Calu3 (cell line): ENCODE results near the gene SEMA3F. TPM values are rescaled to one million over a fixed set of nuclear protein-coding genes. Genes with fewer than 3 reads are reported as not detected.

ENCODE experiments used
- BruUV-seq: library from RNA; stranded (reverse); fragments of 400-500 nt; replicated peaks from 2 replicates; lab custom pipeline; 2021; lab: Mats Ljungman, UMichigan
- CTCF ChIA-PET: fragments of 300-600 bp; sonication (Branson Sonifier 250); formaldehyde crosslinking; loops from one replicate; lab custom pipeline; 2022; ENCODE audit warnings: antibody characterized with exemption; lab: Charles Lee
- DNase-seq: peaks from one replicate; pipeline ENCODE4 v3.0.0; 2022
- H3K27ac Mint-ChIP-seq: one replicate; pipeline ENCODE4 v1.8.0; 2022; ENCODE audit warnings: mixed read lengths; ENCODE audit not compliant: unreplicated experiment
- H3K27me3 Mint-ChIP-seq: one replicate; pipeline ENCODE4 v1.8.0; 2022; ENCODE audit warnings: mixed read lengths; ENCODE audit not compliant: unreplicated experiment
- H3K36me3 Mint-ChIP-seq: one replicate; pipeline ENCODE4 v1.8.0; 2022; ENCODE audit warnings: mild to moderate bottlenecking, moderate library complexity, mixed read lengths; ENCODE audit not compliant: insufficient read depth, unreplicated experiment
- H3K4me1 Mint-ChIP-seq: one replicate; pipeline ENCODE4 v1.8.0; 2022; ENCODE audit warnings: mild to moderate bottlenecking, low read depth, mixed read lengths; ENCODE audit not compliant: unreplicated experiment
- H3K4me3 Mint-ChIP-seq: one replicate; pipeline ENCODE4 v1.8.0; 2022; ENCODE audit warnings: mild to moderate bottlenecking, low read depth, moderate library complexity, mixed read lengths; ENCODE audit not compliant: unreplicated experiment
- H3K9me3 Mint-ChIP-seq: one replicate; pipeline ENCODE4 v1.8.0; 2022; ENCODE audit warnings: low read depth, mixed read lengths; ENCODE audit not compliant: unreplicated experiment
- CTCF ChIP-seq: fragments of 200-600 bp; IDR thresholded peaks from one replicate; pipeline ENCODE4 v1.8.0; 2022; ENCODE audit warnings: antibody characterized with exemption; ENCODE audit not compliant: unreplicated experiment
- intact Hi-C: fragments of 100-400 bp; cut with micrococcal nuclease; formaldehyde crosslinking; loops from one replicate; pipeline ENCODE4 v1.10.0; 2022; ENCODE audit not compliant: unreplicated experiment
- total RNA-seq: library from RNA; stranded (reverse); gene quantifications from 2 replicates; pipeline ENCODE4 v1.2.3, GENCODE V29; 2022

The SEMA3F gene
- total RNA-seq, 1 experiment from 2014 or later: 1.7 TPM

- Mint-ChIP-seq H3K9me3 (no peaks in the 10 kb centered on the region), H3K27ac (no peak overlapping the region), H3K4me3 (no peak overlapping the region), H3K4me1 (no peaks in the 10 kb centered on the region), H3K36me3 (no peaks in the 10 kb centered on the region), H3K27me3 (no peaks in the 10 kb centered on the region)
- BruUV-seq: no TSS peak
- DNase-seq: no peak
- intact Hi-C loops: loop anchor here (1.0 kb wide), 1 partner anchor 69 kb away; no protein-coding TSS in a partner anchor
- TF ChIP-seq CTCF: no peak
- CTCF ChIA-PET: interaction anchor here (0.6 to 1.2 kb wide), 6 partner anchors 27 to 325 kb away, joined by 4 to 6 read pairs (median 5); no protein-coding TSS in a partner anchor
Observed at GRCh38 chr3:50189989-50190388, 34.9 kb downstream of the SEMA3F start.

- H3K9me3 Mint-ChIP-seq: no peaks in the 10 kb centered on the region
- no peak for TF ChIP-seq CTCF
- intact Hi-C loops: no loop called here
- H3K27me3 Mint-ChIP-seq: peaks cover 3% of the 10 kb centered on the region
- CTCF ChIA-PET: interaction anchor here (0.7 to 1.1 kb wide), 3 partner anchors 35 to 151 kb away, joined by 5 to 6 read pairs (median 5); no protein-coding TSS in a partner anchor
- H3K4me3 Mint-ChIP-seq: no peak within 1 kb of the TSS
- DNase-seq: no peak
- BruUV-seq: no TSS peak
- no peaks in the 10 kb centered on the region for H3K36me3 Mint-ChIP-seq
- H3K4me1 Mint-ChIP-seq: no peaks in the 10 kb centered on the region
- H3K27ac Mint-ChIP-seq: no peak within 1 kb of the TSS
Observed at GRCh38 chr3:50190936-50191660, 36.0 kb downstream of the SEMA3F start, which contains the start of gene GNAT1. Gene GNAT1 (plus strand): TSS chr3:50191610. CDS start chr3:50191726, 116 bp downstream.

- TF ChIP-seq CTCF: no peak
- H3K27me3 Mint-ChIP-seq: peaks cover 13% of the 10 kb centered on the region
- H3K27ac Mint-ChIP-seq: no peak overlapping the region
- intact Hi-C loops: loop anchor here (1.0 kb wide), 2 partner anchors 34 to 81 kb away; no protein-coding TSS in a partner anchor
- H3K4me1 Mint-ChIP-seq: no peaks in the 10 kb centered on the region
- BruUV-seq: no TSS peak
- no peaks in the 10 kb centered on the region for H3K36me3 Mint-ChIP-seq
- no peak for DNase-seq
- H3K4me3 Mint-ChIP-seq: no peak overlapping the region
- no peaks in the 10 kb centered on the region for H3K9me3 Mint-ChIP-seq
- CTCF ChIA-PET: interaction anchor here (0.6 to 1.3 kb wide), 4 partner anchors 29 to 77 kb away, joined by 3 to 6 read pairs (median 4); partner anchors contain the start of genes GNAI2 and SEMA3B
Observed at GRCh38 chr3:50192124-50192523, 37.0 kb downstream of the SEMA3F start.

GRCh38 chr3:50192689-50193141, 37.6 kb downstream of the SEMA3F start:
- Mint-ChIP-seq H3K9me3 (no peaks in the 10 kb centered on the region), H3K27ac (no peak overlapping the region), H3K4me1 (no peaks in the 10 kb centered on the region), H3K27me3 (peaks cover 15% of the 10 kb centered on the region), H3K36me3 (no peaks in the 10 kb centered on the region), H3K4me3 (no peak overlapping the region)
- intact Hi-C loops: loop anchor here (1.0 kb wide), 2 partner anchors 34 to 81 kb away; no protein-coding TSS in a partner anchor
- DNase-seq: peak; percentile 84
- BruUV-seq: no TSS peak
- TF ChIP-seq CTCF: peak; percentile 92
- CTCF ChIA-PET: interaction anchor here (0.6 to 1.3 kb wide), 4 partner anchors 28 to 77 kb away, joined by 3 to 6 read pairs (median 4); partner anchors contain the start of genes GNAI2 and SEMA3B
